ENCODE data around the gene PLA2G4B. TPM values are rescaled to one million over a fixed set of nuclear protein-coding genes. Genes with fewer than 3 reads are reported as not detected.

The PLA2G4B gene
- total and polyA plus RNA-seq, 5 donors: 1.8 to 7.1 (median 5.7) TPM

GRCh38 chr15:41893422-41894250, 55.0 kb downstream of the PLA2G4B start, which contains the start of gene SPTBN5:
SPTBN5 (minus strand) TSS chr15:41894053; CDS start chr15:41893497, 556 bp downstream.
- H3K27me3 ChIP-seq (ENCODE audit: control insufficient read depth, insufficient read depth): no peaks in the 10 kb centered on the region
- ATAC-seq: no peak
- intact Hi-C loops (cut with DNase I): no loop called here
- peak within 1 kb of the TSS; percentile 18 for H3K4me3 ChIP-seq (ENCODE audit: low read length)
- H3K27ac ChIP-seq (ENCODE audit: low read length): peak within 1 kb of the TSS; percentile 59
- H3K9me3 ChIP-seq (ENCODE audit: control insufficient read depth, low read length): no peaks in the 10 kb centered on the region
- peaks cover 10% of the 10 kb centered on the region for H3K4me1 ChIP-seq (ENCODE audit: control insufficient read depth, insufficient read depth, low read length)
- 79% methylated on average over 15 of the region's 15 CpGs for WGBS
- peak in 2 of 3 donors; percentile 45 to 53 for DNase-seq

DNA sequence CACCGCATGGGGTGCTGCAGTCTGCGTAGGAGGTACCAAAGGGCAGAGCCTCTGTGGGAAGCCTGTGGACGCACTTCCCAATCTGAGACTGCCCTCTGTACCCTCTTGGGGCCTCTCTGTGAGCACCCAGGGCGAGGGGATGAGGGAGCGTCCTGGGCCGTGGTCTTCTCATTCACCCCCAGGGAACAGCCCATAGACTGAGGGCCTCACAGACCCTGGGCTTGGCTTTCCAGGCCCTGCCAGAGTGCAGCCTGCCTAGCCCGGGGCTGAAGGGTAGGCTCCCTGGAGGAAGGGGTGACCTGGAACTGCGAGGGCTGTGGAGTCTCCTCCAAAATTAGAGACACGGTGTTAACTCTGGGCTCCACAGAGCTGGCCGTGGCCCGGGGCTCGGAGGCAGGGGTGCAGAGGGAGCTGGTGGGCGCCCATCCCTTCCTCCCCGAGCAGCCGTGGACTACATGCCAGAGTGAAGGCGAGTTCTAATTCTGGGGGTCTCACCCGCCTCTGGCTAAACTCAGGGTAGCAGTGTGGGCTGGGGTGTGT, 55.7 kb downstream of the PLA2G4B start:
- intact Hi-C loops (cut with DNase I): no loop called here
- H3K4me1 ChIP-seq (ENCODE audit: control insufficient read depth, insufficient read depth, low read length): peaks cover 10% of the 10 kb centered on the region
- peak overlapping the region; percentile 18 for H3K4me3 ChIP-seq (ENCODE audit: low read length)
- H3K27ac ChIP-seq (ENCODE audit: low read length): peak overlapping the region; percentile 35
- WGBS: 41% methylated on average over 17 of the region's 17 CpGs
- ATAC-seq (peak; percentile 0 to 2), DNase-seq (peak in 1 of 3 donors; percentile 44)
- no peaks in the 10 kb centered on the region for H3K27me3 ChIP-seq (ENCODE audit: control insufficient read depth, insufficient read depth)
- H3K9me3 ChIP-seq (ENCODE audit: control insufficient read depth, low read length): no peaks in the 10 kb centered on the region

DNA sequence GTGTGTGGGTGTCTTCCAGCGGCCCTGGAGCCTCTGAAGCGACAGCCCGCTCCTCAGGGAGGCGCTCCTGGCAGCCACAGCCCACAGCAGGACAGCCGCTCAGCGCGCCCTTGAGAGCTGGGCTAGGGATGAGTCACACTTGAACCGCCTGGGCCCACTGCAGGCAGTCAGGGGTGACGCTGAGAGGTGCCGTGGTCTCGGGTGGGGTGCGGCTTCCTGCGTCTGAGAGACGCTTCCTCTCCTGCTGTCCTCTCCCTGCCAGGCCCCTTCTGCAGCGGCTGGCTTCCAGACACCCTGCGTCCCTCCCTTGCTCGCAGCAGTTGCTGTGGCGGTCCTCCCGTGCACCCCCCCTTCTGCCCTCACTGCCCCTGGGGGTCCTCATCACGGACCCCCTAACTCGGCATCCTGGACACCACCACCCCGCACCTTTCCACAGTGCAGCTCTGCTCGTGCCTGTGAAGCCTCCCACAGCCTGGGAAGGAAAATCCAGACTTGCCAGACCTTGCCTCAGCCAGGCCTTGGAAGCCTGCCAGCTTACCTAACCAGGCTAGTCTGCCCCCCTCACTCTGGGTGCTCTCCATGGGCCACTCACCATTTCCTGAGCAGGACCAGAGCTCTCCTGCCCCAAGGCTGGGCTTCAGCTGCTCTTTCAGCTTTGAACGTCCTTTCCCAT, 56.3 kb downstream of the PLA2G4B start:
- intact Hi-C loops (cut with DNase I): no loop called here
- WGBS: 8% methylated on average over 24 of the region's 24 CpGs
- H3K9me3 ChIP-seq (ENCODE audit: control insufficient read depth, low read length): no peaks in the 10 kb centered on the region
- H3K27me3 ChIP-seq (ENCODE audit: control insufficient read depth, insufficient read depth): no peaks in the 10 kb centered on the region
- H3K27ac ChIP-seq (ENCODE audit: low read length): peak overlapping the region; percentile 35
- H3K4me1 ChIP-seq (ENCODE audit: control insufficient read depth, insufficient read depth, low read length): peaks cover 10% of the 10 kb centered on the region
- H3K4me3 ChIP-seq (ENCODE audit: low read length): peak overlapping the region; percentile 18
- ATAC-seq: peak; percentile 84 to 93
- DNase-seq: peak; percentile 88 to 93 (median 92)

DNA sequence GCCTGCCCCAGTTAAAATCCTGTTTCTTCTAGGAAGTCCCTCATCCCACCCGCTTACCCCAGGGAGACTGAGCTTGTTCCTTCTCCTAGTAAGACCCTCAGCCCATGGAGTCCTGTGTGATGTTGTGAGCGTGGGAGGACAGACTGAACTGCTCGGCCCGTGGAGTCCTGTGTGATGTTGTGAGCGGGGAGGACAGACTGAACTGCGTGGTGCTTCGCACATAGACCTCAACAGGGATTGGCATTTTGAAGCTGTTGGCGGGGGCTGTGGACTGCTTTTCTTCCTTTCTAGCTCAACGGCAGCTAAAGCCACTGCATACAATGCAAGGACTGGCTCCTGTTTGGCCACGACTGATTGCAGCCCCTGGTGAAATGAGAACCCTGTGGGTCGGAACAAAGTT, 56.8 kb downstream of the PLA2G4B start:
- Histone ChIP-seq H3K4me3 (ENCODE audit: low read length) (no peak overlapping the region), H3K27me3 (ENCODE audit: control insufficient read depth, insufficient read depth) (no peaks in the 10 kb centered on the region), H3K4me1 (ENCODE audit: control insufficient read depth, insufficient read depth, low read length) (peaks cover 10% of the 10 kb centered on the region), H3K9me3 (ENCODE audit: control insufficient read depth, low read length) (no peaks in the 10 kb centered on the region), H3K27ac (ENCODE audit: low read length) (peak overlapping the region; percentile 35)
- 91% methylated on average over 11 of the region's 11 CpGs for WGBS
- DNase-seq (peak in 1 of 3 donors; percentile 32), ATAC-seq (no peak)
- intact Hi-C loops (cut with DNase I): no loop called here

GRCh38 chr15:41895957-41896356, 57.3 kb downstream of the PLA2G4B start:
- no peaks in the 10 kb centered on the region for H3K9me3 ChIP-seq (ENCODE audit: control insufficient read depth, low read length)
- H3K27ac ChIP-seq (ENCODE audit: low read length): no peak overlapping the region
- peak in 1 of 3 donors; percentile 14 for DNase-seq
- no peak overlapping the region for H3K4me3 ChIP-seq (ENCODE audit: low read length)
- ATAC-seq: no peak
- no peaks in the 10 kb centered on the region for H3K27me3 ChIP-seq (ENCODE audit: control insufficient read depth, insufficient read depth)
- WGBS: 100% methylated on average over 1 of the region's 1 CpG
- peaks cover 10% of the 10 kb centered on the region for H3K4me1 ChIP-seq (ENCODE audit: control insufficient read depth, insufficient read depth, low read length)
- intact Hi-C loops (cut with DNase I): no loop called here

- DNase-seq (peak in 2 of 3 donors; percentile 5 to 38), ATAC-seq (no peak)
- no peaks in the 10 kb centered on the region for H3K27me3 ChIP-seq (ENCODE audit: control insufficient read depth, insufficient read depth)
- WGBS: 87% methylated on average over 6 of the region's 6 CpGs
- H3K27ac ChIP-seq (ENCODE audit: low read length): no peak overlapping the region
- no peak overlapping the region for H3K4me3 ChIP-seq (ENCODE audit: low read length)
- H3K4me1 ChIP-seq (ENCODE audit: control insufficient read depth, insufficient read depth, low read length): peaks cover 10% of the 10 kb centered on the region
- H3K9me3 ChIP-seq (ENCODE audit: control insufficient read depth, low read length): no peaks in the 10 kb centered on the region
- intact Hi-C loops (cut with DNase I): no loop called here
These were observed 57.9 kb downstream of the PLA2G4B start for GRCh38 chr15:41896566-41896965.

- ATAC-seq (no peak), DNase-seq (peak in 1 of 3 donors; percentile 3)
- intact Hi-C loops (cut with DNase I): no loop called here
- Histone ChIP-seq H3K9me3 (ENCODE audit: control insufficient read depth, low read length) (no peaks in the 10 kb centered on the region), H3K27me3 (ENCODE audit: control insufficient read depth, insufficient read depth) (no peaks in the 10 kb centered on the region), H3K4me1 (ENCODE audit: control insufficient read depth, insufficient read depth, low read length) (peaks cover 10% of the 10 kb centered on the region), H3K4me3 (ENCODE audit: low read length) (no peak overlapping the region), H3K27ac (ENCODE audit: low read length) (no peak overlapping the region)
- 73% methylated on average over 8 of the region's 8 CpGs for WGBS
These were observed 58.7 kb downstream of the PLA2G4B start for GRCh38 chr15:41897363-41897799.

Small RNA genes lying within 50 kb of the gene (microRNA-seq; reads per million reads assigned to microRNA genes)
- gene MIR4310: 0 reads per million in 2 donors

Other genes starting within 250 kb of the PLA2G4B start
- 10 to 100 TPM; 33.6 to 39.2 (median 36.6) TPM for gene MGA, start 178.4 kb upstream of the PLA2G4B start, total RNA-seq
- 4.2 TPM for gene MGA, start 178.4 kb upstream of the PLA2G4B start, polyA plus RNA-seq
- gene MAPKBP1, start 64.4 kb upstream of the PLA2G4B start, total RNA-seq: 10 to 100 TPM; 16.0 to 20.4 (median 19.2) TPM
- 11.2 TPM for gene MAPKBP1, start 64.4 kb upstream of the PLA2G4B start, polyA plus RNA-seq
- 10 to 100 TPM in 3 of 4 donors, 1 to 10 TPM in 1; 8.5 to 17.2 (median 16.2) TPM for gene JMJD7, start 10.8 kb upstream of the PLA2G4B start, total RNA-seq
- gene JMJD7, start 10.8 kb upstream of the PLA2G4B start, polyA plus RNA-seq: 16.5 TPM
- 1 to 10 TPM; 1.7 to 4.3 (median 3.8) TPM for gene SPTBN5, start 55.2 kb downstream of the PLA2G4B start, total RNA-seq
- 2.3 TPM for gene SPTBN5, start 55.2 kb downstream of the PLA2G4B start, polyA plus RNA-seq
- gene EHD4, start 133.7 kb downstream of the PLA2G4B start, total RNA-seq: 10 to 100 TPM; 31.7 to 37.4 (median 35.3) TPM
- gene EHD4, start 133.7 kb downstream of the PLA2G4B start, polyA plus RNA-seq: 26.3 TPM
- gene PLA2G4E, start 182.2 kb downstream of the PLA2G4B start, total RNA-seq: under 1 TPM; 0.06 to 0.26 (median 0.13) TPM
- 0.07 TPM for gene PLA2G4E, start 182.2 kb downstream of the PLA2G4B start, polyA plus RNA-seq